ENCODE measurements around the gene DDX24.
A peak's percentile ranks its signal among the peaks of the same experiment; 100 is the strongest.

Gene DDX24

GRCh38 chr14:94113908-94114588 lies 33.0 kb upstream of the DDX24 start:
- DNase-seq = no peak

DNA sequence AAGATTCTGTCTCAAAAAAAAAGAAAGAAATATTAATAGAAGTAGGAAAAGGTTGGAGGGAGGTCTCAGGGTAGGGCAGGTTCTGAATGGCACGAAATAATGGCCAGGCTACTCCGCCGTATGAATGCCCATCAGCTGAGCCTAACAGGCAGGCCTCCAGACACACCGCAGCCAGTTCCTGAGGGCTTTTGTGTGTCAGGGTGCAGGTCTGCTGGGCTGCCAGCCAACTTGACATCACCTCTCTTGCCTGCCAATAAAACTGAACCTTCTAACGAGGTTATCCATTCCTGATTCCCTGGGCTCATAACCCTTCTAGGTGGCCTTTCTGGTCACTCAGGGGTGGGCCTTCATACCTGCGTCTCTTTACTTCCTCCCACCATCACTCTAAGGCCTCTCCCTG lies 32.5 kb upstream of the DDX24 start:
- DNase-seq = no peak

DNA sequence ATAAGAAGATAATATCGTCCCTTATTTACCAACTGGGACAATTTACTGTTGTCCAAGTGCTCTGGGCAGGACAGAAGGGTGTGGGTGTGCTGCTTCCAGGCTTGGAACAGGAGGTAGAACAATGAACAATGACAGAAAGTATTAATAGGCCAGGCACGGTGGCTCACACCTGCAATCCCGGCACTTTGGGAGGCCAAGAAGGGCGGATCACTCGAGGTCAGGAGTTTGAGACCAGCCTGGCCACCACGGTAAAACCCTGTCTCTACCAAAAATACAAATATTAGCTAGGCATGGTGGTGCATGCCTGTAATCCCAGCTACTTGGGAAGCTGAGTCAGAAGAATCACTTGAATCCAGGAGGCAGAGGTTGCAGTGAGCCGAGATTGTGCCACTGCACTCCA lies 32.1 kb upstream of the DDX24 start:
- no peak for DNase-seq

GRCh38 chr14:94112513-94113063 lies 31.6 kb upstream of the DDX24 start:
- DNase-seq = no peak

DNA sequence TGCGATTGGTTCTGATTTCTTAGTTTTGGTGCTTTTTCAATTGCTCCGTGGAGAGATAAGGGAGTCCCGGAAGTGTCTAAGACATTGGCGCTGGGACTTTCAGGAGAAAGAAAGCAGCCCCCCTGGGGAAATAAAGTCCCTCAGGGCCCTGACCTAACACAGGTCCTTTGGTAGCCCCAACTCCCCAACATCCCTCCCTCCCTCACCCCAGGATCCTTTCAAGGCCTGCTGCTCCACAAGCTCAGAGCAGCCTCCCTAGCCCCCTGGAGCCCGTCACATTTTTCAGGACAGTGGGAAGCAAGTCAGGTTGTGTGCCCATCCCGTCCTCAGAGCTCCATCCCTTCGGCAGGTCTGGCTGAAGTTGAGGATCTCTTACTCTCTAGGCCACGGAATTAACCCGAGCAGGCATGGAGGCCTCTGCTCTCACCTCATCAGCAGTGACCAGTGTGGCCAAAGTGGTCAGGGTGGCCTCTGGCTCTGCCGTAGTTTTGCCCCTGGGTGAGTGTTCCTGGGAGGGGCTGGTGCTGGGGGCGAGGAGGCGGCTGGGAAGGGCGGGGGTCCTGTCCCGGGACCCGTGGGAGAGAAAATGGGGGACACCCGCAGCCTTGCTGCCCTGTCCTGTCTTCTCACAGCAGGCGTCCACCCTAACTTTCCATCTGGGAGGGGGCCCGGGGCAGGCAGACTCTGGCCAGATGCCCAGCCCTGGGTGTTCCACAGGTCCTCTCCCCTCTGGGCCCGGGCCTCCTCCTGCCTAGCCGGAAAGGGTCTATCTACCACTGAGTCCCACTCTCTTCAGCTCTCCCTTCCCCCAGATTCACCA lies 30.5 kb upstream of the DDX24 start:
- DNase-seq = no peak

DNA sequence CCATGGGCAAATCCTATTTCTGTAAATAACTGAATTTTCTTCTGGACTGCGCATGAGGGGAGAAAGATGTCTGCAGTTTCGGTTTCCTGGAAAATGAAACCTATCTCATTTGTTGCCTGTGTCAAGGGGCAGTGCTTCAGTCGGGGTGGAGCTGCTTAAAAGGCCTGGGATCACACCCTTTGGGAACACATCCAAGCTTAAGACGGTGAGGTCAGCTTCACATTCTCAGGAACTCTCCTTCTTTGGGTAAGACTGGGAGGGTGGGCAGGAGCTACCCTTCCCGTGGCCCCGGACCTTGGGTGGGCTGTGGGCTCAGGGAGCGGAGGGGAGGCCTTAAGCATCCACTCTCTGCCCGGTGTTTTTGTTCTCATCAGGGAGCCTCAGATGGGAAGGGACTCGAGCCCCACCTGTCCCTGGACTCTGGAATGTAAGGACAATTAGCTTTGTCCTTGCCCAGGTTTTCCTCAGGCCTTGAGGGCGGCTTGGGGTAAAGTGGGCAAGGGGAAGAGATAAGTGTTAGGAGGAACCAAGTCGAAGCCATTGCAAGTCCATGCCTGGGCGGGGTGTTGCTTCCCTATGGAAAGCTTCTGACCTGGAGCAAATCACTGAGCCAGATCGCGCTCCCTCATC lies 29.7 kb upstream of the DDX24 start, which contains the start of gene IFI27:
Gene IFI27, plus strand, starts transcription at position 185 of the 630 bp plus-strand sequence.
- peak; percentile 44 for DNase-seq

- no peak for DNase-seq
Measured at GRCh38 chr14:94109915-94110250, 28.9 kb upstream of the DDX24 start.

- DNase-seq = no peak
Measured at GRCh38 chr14:94104731-94105130, 23.7 kb upstream of the DDX24 start.

GRCh38 chr14:94103554-94104150 lies 22.6 kb upstream of the DDX24 start:
- no peak for DNase-seq

GRCh38 chr14:94102768-94103482 lies 21.9 kb upstream of the DDX24 start:
- no peak for DNase-seq

GRCh38 chr14:94101748-94102147 lies 20.7 kb upstream of the DDX24 start:
- no peak for DNase-seq

- DNase-seq = peak; percentile 86
Measured at GRCh38 chr14:94100847-94101246, 19.8 kb upstream of the DDX24 start.

DNA sequence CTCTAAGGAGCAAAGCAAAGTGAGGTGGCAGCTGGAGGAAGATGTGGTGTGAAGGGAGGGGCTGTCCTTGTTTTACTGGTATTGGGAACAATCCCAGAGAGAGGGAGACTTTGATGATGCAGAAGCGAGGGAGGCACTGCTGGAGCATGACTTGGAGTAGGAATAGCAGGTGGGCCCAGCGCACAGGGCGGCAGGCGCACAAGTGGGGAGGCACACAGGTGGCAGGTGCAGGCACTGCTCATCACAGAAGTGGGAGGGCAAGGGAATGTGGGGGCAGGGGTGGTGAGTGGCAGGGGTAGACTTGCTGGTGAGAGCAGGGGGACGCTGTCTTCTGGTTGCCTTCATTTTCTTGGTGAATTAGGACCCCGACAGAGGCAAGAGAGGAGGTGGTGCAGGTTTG lies 18.0 kb upstream of the DDX24 start:
- no peak for DNase-seq

DNA sequence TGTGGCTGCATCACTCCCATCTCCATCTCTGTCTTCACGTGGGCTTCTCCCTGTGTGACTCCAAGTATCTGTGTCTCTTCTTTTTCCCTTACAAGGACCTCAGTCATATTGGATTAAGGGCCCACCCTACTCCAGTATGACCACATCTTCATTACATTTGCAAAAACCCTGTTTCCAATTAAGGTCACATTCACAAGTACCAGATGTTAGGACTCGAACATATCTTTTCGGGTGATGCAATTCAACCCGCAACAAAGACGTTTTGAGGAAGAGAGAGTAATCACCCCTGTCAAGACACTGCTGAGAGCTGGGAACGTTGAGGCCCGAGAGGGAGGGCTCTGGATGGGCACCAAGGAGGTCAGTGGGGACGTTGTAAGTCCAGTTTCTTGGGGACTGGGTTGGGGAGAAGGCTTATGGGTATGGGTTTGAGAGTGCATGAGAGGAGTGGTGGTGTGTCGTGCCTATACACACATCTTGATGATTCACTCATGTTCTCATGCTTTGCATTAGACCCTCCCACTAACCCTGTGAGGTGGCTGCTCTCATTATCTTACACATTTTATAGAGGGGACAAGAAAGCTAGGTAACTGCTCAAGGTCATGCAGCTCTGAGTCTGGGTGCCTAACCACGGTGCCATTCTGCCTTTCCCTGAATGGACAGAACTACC lies 17.5 kb upstream of the DDX24 start:
- DNase-seq = peak; percentile 88

GRCh38 chr14:94097091-94097490 lies 16.1 kb upstream of the DDX24 start:
- no peak for DNase-seq

GRCh38 chr14:94093418-94093817 lies 12.4 kb upstream of the DDX24 start:
- DNase-seq = no peak

GRCh38 chr14:94089479-94089878 lies 8.5 kb upstream of the DDX24 start:
- no peak for DNase-seq

DNA sequence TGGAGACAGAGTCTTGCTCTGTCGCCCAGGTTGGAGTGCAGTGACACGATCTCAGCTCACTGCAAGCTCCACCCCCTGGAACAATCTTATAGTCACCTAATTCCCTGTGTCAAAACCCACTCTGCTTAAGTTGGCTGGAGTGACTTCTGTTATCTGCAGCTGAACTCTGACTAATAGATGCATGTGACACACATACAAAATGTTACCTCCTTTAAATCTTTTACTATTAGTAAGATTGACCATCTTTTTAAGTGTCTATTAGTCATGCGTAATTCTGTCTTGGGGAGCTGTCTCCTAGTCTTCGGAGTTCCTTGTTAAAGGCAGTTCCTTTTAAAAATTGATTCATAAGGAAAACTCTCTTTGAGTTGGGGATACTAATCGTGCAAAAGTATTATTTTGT lies 7.5 kb upstream of the DDX24 start:
- peak; percentile 21 for DNase-seq

GRCh38 chr14:94087891-94088290 lies 6.9 kb upstream of the DDX24 start:
- DNase-seq = no peak

GRCh38 chr14:94081386-94081820 lies 401 bp upstream of the DDX24 start:
- no peak for DNase-seq

- peak; percentile 28 for DNase-seq
Measured at GRCh38 chr14:94079891-94080620, 946 bp downstream of the DDX24 start.

All from fibroblast of upper back skin (primary cell).